VCaP (cell line): Measurements from ENCODE around the gene DLX6.
A peak's percentile ranks its signal among the peaks of the same experiment; 100 is the strongest.

Source experiments
- H3K27ac ChIP-seq: fragments of 450-650 bp; 2 replicates; pipeline ENCODE4 v1.5.1; 2017
- TF ChIP-seq, protein P1 (sequence below): fragments of 450-650 bp; conservative IDR thresholded peaks from 2 replicates; pipeline ENCODE4 v1.5.1; 2017; ENCODE audit warnings: mild to moderate bottlenecking, moderate library complexity

Gene DLX6

DNA sequence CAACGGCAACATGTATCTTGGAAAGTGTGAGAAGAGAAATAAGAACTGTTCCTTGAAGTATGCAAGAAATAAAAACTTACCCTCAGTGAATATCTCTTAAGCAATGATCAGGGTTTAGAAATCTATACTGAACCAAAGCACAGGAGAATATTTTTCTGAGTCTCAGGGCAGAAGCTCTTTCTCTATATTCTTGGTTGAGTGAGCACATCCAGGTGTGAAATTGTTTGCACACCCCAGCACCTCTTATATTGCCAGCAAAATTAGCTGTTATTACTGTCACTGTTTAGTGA is 8.4 kb downstream of the DLX6 start:
- H3K27ac ChIP-seq = no peak overlapping the region
- TF ChIP-seq, protein P1, sequence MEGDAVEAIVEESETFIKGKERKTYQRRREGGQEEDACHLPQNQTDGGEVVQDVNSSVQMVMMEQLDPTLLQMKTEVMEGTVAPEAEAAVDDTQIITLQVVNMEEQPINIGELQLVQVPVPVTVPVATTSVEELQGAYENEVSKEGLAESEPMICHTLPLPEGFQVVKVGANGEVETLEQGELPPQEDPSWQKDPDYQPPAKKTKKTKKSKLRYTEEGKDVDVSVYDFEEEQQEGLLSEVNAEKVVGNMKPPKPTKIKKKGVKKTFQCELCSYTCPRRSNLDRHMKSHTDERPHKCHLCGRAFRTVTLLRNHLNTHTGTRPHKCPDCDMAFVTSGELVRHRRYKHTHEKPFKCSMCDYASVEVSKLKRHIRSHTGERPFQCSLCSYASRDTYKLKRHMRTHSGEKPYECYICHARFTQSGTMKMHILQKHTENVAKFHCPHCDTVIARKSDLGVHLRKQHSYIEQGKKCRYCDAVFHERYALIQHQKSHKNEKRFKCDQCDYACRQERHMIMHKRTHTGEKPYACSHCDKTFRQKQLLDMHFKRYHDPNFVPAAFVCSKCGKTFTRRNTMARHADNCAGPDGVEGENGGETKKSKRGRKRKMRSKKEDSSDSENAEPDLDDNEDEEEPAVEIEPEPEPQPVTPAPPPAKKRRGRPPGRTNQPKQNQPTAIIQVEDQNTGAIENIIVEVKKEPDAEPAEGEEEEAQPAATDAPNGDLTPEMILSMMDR = no peak

DNA sequence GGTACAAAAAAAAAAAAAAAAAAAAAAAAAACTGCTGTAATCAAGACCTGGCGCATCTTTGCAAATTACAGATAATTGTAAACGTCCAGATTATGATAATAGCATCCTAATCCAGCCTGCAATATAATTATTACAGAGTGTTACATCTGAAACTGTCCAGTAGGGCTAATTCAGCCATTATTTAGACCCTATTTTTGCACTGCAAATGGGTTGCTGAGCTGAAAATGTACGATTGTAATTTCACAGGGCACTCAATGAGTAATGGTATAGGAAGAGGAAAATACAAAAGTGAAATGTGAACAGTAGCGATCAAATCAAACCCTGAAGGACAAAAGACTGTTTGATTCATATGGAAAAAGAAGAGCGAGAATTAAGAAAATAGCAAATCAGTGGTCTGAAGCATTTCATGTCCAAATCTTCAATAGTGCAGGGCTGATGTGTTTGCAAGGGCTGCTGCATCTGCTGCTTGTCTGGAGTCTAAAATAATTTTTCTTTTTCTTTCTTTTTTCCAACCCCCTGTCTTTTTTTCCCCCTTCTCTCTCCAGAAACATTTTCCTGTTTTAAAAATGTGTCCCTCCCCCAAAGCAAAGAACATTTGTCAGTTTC is 8.9 kb downstream of the DLX6 start:
- TF ChIP-seq, protein P1 = no peak
- no peak overlapping the region for H3K27ac ChIP-seq

DNA sequence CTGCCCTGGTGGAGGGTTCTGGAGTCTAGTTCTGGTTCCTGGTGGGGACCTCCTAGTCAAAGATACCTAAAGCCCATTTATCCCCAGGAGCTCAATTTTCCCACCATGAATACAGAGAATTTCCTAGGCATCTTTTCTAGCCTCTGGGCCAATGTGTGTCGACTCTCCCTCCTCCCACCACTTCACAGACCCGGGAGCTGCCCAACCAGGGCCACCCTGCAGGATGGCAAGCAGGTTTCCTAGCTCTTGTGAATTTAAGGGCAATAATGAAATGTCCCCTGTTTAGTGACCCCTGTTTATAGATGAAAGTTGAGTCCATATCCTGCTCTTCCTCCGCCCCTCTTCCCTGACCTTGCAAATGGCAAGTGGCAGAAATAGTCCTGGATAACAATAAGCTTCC is 9.9 kb downstream of the DLX6 start:
- peak overlapping the region; percentile 66 for H3K27ac ChIP-seq
- TF ChIP-seq, protein P1 = no peak

DNA sequence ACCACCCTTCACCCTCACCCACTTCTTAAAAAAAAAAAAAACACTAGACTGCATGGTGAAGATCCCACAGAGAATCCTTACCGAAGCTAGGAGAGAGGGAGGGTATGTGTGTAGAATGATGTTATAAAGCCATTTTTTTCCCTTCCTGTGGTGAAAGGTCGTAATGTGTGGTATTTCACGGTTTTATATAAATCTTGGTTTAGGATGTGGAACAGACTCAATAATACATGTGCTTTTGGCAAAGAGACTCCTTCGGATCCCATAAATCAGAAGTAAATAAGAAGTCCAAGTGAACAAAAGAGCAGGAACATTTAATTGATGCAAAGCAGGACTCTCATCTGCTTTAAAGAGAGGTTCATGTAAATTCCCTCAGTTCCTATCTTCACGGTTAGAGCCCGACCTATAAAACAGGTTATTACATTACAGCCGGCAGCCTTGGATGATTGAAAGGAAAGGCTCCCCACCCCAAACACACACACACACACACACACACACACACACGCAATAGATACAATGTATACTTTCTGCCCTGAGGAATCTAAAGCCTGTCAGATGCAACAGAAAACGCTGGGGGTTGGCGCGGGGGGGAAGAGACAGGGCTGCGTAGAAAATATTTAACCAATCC is 10.5 kb downstream of the DLX6 start:
- H3K27ac ChIP-seq = peak overlapping the region; percentile 66
- TF ChIP-seq, protein P1 = no peak

DNA sequence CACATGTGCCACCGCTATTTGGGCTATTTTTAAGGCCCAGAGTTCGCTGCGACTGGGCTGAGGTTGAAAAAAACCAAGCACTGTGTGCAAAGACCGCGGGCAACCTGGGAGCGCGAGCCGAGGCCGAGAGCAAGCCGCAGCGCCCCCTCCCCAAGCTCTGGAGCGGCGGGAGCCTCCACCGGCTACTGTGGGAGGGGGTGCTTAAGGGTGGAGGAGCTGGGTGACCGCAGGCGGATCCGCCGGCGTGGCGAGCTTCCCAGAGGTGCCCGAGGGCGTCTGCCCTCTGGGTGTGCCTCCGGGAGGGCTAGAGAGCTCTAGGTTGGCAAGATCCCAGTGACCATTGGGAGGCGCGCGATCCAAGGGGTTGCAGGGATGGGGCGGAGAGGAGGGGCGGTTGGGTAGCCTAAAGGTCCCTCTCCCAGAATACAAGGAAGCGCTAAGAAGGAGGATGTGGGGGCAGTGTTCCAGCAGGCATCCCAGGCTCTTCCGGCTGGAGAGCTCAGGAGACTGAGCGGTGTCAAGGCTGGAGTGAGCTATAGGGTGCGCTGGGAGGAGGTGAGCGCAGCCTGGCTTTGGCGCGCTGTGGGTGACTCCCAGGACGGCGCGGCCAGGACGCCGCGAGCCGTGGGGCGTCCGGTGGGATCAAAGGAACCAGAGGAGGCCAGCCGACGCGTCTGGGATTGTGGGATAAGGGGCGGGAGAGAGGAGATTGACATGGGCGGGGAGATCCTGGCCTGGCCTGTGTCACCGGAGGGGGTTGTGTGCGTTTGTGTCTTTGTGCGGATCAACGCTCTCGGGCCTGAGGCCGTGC is 11.2 kb downstream of the DLX6 start:
- TF ChIP-seq, protein P1 = peak; percentile 53
- H3K27ac ChIP-seq = peak overlapping the region; percentile 66

DNA sequence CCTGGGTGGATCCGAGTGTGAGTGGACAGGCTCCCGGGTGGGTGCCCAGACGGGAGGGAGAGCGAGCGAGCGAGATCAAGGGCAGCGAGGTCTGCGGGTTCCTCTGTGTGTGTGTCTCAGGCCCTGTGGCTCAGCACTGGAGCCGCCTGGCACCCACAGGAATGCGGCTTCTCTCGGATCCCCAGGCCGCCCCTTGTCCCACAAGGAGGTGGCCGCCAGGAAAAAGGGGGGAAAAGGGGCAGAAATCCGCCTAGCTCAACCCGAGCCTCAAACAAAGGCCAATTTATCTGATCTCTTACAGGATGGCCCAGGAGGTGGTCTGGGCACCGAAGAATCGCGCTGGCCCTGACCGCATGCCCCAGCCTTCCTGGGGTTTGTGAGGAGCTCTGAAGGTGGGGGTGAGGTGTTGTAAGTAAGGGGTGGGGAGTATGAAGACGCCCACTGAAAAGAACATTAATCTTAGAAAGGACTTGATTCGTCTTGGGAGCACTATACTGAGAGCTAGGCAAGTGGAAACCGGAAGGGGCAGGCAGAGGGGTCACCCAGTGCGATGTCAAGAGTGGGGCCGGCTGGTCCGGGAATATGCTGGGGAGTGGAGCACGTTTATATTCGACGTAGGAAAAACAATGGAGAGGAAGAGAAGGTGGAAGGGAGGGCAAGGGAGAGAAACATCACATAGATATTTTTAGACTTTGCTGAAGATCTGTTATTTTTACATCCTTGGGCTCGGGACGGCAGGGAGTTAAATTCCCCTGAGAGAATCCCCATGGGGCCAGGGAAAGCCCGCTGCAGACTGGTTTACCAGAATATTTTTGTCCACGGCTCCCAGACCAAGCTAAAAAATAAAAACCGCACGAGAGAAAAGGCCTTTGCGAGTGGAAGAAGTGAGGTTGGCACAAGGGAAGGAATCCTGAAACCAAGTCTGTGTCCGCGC is 12.1 kb downstream of the DLX6 start:
- TF ChIP-seq, protein P1 = no peak
- peak overlapping the region; percentile 66; the same call in 1 of the 2 replicates for H3K27ac ChIP-seq
